ENCODE measurements around the gene GPR32.
"Not testable (repeated sequence)": the region's sequence is repeated elsewhere in the genome, so short reads cannot be mapped to it uniquely, and the experiment has no call there.

GPR32 gene

GRCh38 chr19:50770164-50770563 is at the start of gene GPR32:
Gene GPR32 (plus strand): TSS chr19:50770464. CDS start chr19:50770601, 137 bp downstream.
- DNase-seq = not testable (repeated sequence)

GRCh38 chr19:50720921-50721381 is 49.3 kb upstream of the GPR32 start:
- no peak for DNase-seq

GRCh38 chr19:50721441-50722137 is 48.7 kb upstream of the GPR32 start:
- DNase-seq = no peak

GRCh38 chr19:50722201-50723013 is 47.9 kb upstream of the GPR32 start:
- DNase-seq = no peak

- DNase-seq = no peak
These were observed 47.2 kb upstream of the GPR32 start, which contains the start of gene CLEC11A for GRCh38 chr19:50723069-50723468. Gene CLEC11A (plus strand): TSS chr19:50723364. CDS start chr19:50723526, 162 bp downstream.

- DNase-seq = no peak
These were observed 46.3 kb upstream of the GPR32 start for GRCh38 chr19:50723735-50724521.

- peak; percentile 97 for DNase-seq
These were observed 45.6 kb upstream of the GPR32 start for GRCh38 chr19:50724522-50725217.

- no peak for DNase-seq
These were observed 44.9 kb upstream of the GPR32 start for GRCh38 chr19:50725218-50725910.

- DNase-seq = no peak
These were observed 44.4 kb upstream of the GPR32 start for GRCh38 chr19:50725911-50726230.

GRCh38 chr19:50728084-50728737 is 42.1 kb upstream of the GPR32 start:
- DNase-seq = peak; percentile 90

- no peak for DNase-seq
These were observed 40.4 kb upstream of the GPR32 start for GRCh38 chr19:50729894-50730293.

- no peak for DNase-seq
These were observed 34.4 kb upstream of the GPR32 start for GRCh38 chr19:50735869-50736268.

- DNase-seq = no peak
These were observed 33.9 kb upstream of the GPR32 start for GRCh38 chr19:50736338-50736737.

GRCh38 chr19:50739132-50739913 is 30.9 kb upstream of the GPR32 start:
- no peak for DNase-seq

- DNase-seq = no peak
These were observed 30.3 kb upstream of the GPR32 start for GRCh38 chr19:50739914-50740426.

- no peak for DNase-seq
These were observed 28.9 kb upstream of the GPR32 start for GRCh38 chr19:50741179-50741933.

GRCh38 chr19:50743537-50743936 is 26.7 kb upstream of the GPR32 start:
- no peak for DNase-seq

GRCh38 chr19:50745221-50745620 is 25.0 kb upstream of the GPR32 start:
- no peak for DNase-seq

GRCh38 chr19:50747141-50747540 is 23.1 kb upstream of the GPR32 start:
- DNase-seq = not testable (repeated sequence)

- no peak for DNase-seq
These were observed 20.8 kb upstream of the GPR32 start for GRCh38 chr19:50749490-50749889.
